Mesenchymal stem cell (in vitro differentiated cells and primary cell): ENCODE results near the gene RDH16.

ENCODE experiments used
- DNase-seq: peaks from one replicate; pipeline ENCODE4 v3.0.0-alpha.2; 2013
- H2AFZ ChIP-seq: one replicate; pipeline ENCODE4 v1.6.1; 2013; ENCODE audit warnings: low read depth, mild to moderate bottlenecking, control low read depth, inconsistent platforms, low read length, moderate library complexity
- H2AK5ac ChIP-seq: 2 replicates; pipeline ENCODE4 v1.6.1; 2013; ENCODE audit warnings: low read length, moderate library complexity, mild to moderate bottlenecking, inconsistent platforms; ENCODE audit not compliant: severe bottlenecking
- H2BK120ac ChIP-seq: one replicate; pipeline ENCODE4 v1.6.1; 2013; ENCODE audit warnings: low read depth, mild to moderate bottlenecking, inconsistent platforms, low read length, moderate library complexity
- H2BK12ac ChIP-seq, 2 experiments: one replicate each; pipeline ENCODE4 v1.6.1; 2013; ENCODE audit warnings: inconsistent platforms in 2 of 2, low read length in 2 of 2, mild to moderate bottlenecking in 2 of 2, moderate library complexity in 2 of 2, control low read depth in 1 of 2
- H2BK15ac ChIP-seq: one replicate; pipeline ENCODE4 v1.6.1; 2013; ENCODE audit warnings: mild to moderate bottlenecking, low read depth, inconsistent platforms; ENCODE audit not compliant: poor library complexity, severe bottlenecking
- H2BK5ac ChIP-seq: 2 replicates; pipeline ENCODE4 v1.6.1; 2013; ENCODE audit warnings: low read depth, mild to moderate bottlenecking, low read length, control low read depth, inconsistent platforms; ENCODE audit not compliant: poor library complexity, severe bottlenecking
- H3K14ac ChIP-seq, 2 experiments: one replicate each; pipeline ENCODE4 v1.6.1; 2013; ENCODE audit warnings: inconsistent platforms in 2 of 2, low read length in 2 of 2, control low read depth in 1 of 2, mild to moderate bottlenecking in 1 of 2, moderate library complexity in 1 of 2
- H3K18ac ChIP-seq, 2 experiments: one replicate each; pipeline ENCODE4 v1.6.1; 2013; ENCODE audit warnings: inconsistent platforms in 2 of 2, low read length in 2 of 2, control low read depth in 1 of 2, low read depth in 1 of 2, mild to moderate bottlenecking in 1 of 2
- H3K23ac ChIP-seq, 2 experiments: one replicate each; pipeline ENCODE4 v1.6.1; 2013; ENCODE audit warnings: inconsistent platforms in 2 of 2, low read length in 2 of 2, mild to moderate bottlenecking in 2 of 2, moderate library complexity in 2 of 2, control low read depth in 1 of 2
- H3K27ac ChIP-seq: 2 replicates; pipeline ENCODE4 v1.5.1; 2013; ENCODE audit warnings: mild to moderate bottlenecking, moderate library complexity, low read length, control low read depth, inconsistent platforms; ENCODE audit not compliant: poor library complexity, severe bottlenecking
- H3K27me3 ChIP-seq, 2 experiments: 2 replicates each; pipeline versions ENCODE4 v1.6.1 to v1.7.0; 2013; ENCODE audit warnings: low read length in 2 of 2, mild to moderate bottlenecking in 2 of 2, moderate library complexity in 2 of 2, control low read depth in 1 of 2, inconsistent platforms in 1 of 2; ENCODE audit not compliant: control insufficient read depth in 1 of 2, insufficient read depth in 1 of 2
- H3K36me3 ChIP-seq, 2 experiments: 2 replicates each; pipeline versions ENCODE4 v1.6.1 to v1.7.0; 2013; ENCODE audit warnings: low read length in 2 of 2, control low read depth in 1 of 2, inconsistent platforms in 1 of 2, low read depth in 1 of 2, mild to moderate bottlenecking in 1 of 2; ENCODE audit not compliant: insufficient read depth in 2 of 2, control insufficient read depth in 1 of 2
- H3K4ac ChIP-seq, 2 experiments: one replicate each; pipeline ENCODE4 v1.6.1; 2013; ENCODE audit warnings: inconsistent platforms in 2 of 2, low read length in 2 of 2, mild to moderate bottlenecking in 2 of 2, moderate library complexity in 2 of 2, control low read depth in 1 of 2, low read depth in 1 of 2
- H3K4me1 ChIP-seq: 2 replicates; pipeline ENCODE4 v1.6.1; 2013; ENCODE audit warnings: low read depth, low read length, control low read depth; ENCODE audit not compliant: control insufficient read depth, insufficient read depth
- H3K4me2 ChIP-seq: 2 replicates; pipeline ENCODE4 v1.6.1; 2013; ENCODE audit warnings: low read length, mild to moderate bottlenecking, inconsistent platforms; ENCODE audit not compliant: poor library complexity, severe bottlenecking
- H3K4me3 ChIP-seq, 2 experiments: 2 replicates each; pipeline versions ENCODE4 v1.5.1 to v1.7.0; 2013; ENCODE audit warnings: low read length in 2 of 2, mild to moderate bottlenecking in 2 of 2, control low read depth in 1 of 2, low read depth in 1 of 2; ENCODE audit not compliant: insufficient read depth in 1 of 2
- H3K79me1 ChIP-seq: replicated peaks from 2 replicates; pipeline ENCODE4 v1.6.1; 2013; ENCODE audit warnings: mild to moderate bottlenecking, control low read depth, low read length, inconsistent platforms; ENCODE audit not compliant: poor library complexity, severe bottlenecking
- H3K9ac ChIP-seq: 2 replicates; pipeline ENCODE4 v1.7.0; 2013; ENCODE audit warnings: mild to moderate bottlenecking, low read length, moderate library complexity
- H3K9me3 ChIP-seq: 2 replicates; pipeline ENCODE4 v1.7.0; 2013; ENCODE audit warnings: mild to moderate bottlenecking, low read length; ENCODE audit not compliant: control insufficient read depth
- H4K8ac ChIP-seq: one replicate; pipeline ENCODE4 v1.6.1; 2013; ENCODE audit warnings: inconsistent platforms, mild to moderate bottlenecking, low read length, moderate library complexity
- H4K91ac ChIP-seq: one replicate; pipeline ENCODE4 v1.6.1; 2013; ENCODE audit warnings: mild to moderate bottlenecking, low read length, inconsistent platforms
- WGBS: methylation state at CpG from one replicate; pipeline ENCODE4 v1.1.7; 2013; ENCODE audit warnings: mixed read lengths; 5-methylcytosine and 5-hydroxymethylcytosine counted together

Gene RDH16

DNA sequence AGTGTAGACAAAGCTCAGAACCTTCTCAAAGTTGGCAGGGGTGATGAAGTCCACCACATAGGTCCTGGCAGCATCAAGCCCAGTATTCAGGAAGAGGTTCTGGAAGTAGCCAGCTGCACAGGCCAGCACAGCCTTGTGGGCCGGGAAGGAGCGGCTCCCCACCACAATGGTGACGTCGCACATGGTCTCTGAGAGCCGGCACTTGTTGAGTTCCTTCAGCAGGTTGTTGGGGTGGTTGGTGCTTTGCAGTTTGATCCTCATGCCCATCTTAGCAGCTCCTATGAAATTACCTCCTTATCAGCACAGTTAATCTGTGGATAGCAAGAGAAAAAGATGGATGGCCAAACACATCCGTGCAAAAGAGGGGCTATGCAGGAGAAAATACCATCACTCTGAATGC is 47.2 kb upstream of the RDH16 start:
- Histone ChIP-seq H3K9ac (peak overlapping the region; percentile 86), H3K23ac (no peak overlapping the region), H4K8ac (no peak overlapping the region), H2BK15ac (no peak overlapping the region), H2AFZ (no peak overlapping the region), H3K18ac (no peak overlapping the region), H3K4me2 (no peak overlapping the region), H3K27ac (no peak overlapping the region), H3K4ac (no peak overlapping the region), H3K9me3 (no peaks in the 10 kb centered on the region), H3K27me3 (no peaks in the 10 kb centered on the region), H3K4me3 (peak overlapping the region in 1 of 2 experiments; percentile 83), H3K79me1 (peaks cover 53% of the 10 kb centered on the region), H2BK12ac (no peak overlapping the region), H3K14ac (no peak overlapping the region), H4K91ac (no peak overlapping the region), H3K36me3 (peaks cover 38 to 48% of the 10 kb centered on the region in 2 experiments), H2AK5ac (no peak overlapping the region), H2BK120ac (no peak overlapping the region), H3K4me1 (peaks cover 5% of the 10 kb centered on the region), H2BK5ac (no peak overlapping the region)
- DNase-seq, result no peak
- 92% methylated on average over 6 of the region's 6 CpGs for WGBS

DNA sequence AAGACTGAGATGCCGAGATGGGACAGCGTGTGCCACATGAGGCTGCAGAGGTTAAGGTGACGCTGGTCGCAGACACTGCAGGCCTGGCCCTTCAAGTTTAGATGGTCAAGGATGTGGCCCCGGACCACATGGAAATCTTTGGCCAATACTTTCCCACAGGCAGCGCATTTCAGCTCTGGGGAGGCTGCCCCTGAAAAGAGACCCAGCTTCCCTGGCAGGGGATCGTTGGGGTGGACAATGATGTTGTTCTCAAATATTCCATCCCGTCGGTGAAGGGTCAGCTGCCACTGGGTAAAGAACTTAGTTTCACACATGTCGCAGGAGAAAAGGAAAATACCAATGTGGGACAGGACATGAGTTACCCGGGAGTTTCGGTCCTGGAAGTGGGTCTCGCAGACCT is 46.0 kb upstream of the RDH16 start:
- no peak overlapping the region for H3K4ac ChIP-seq
- 97% methylated on average over 13 of the region's 13 CpGs for WGBS
- no peak overlapping the region for H2BK15ac ChIP-seq
- no peak for DNase-seq
- peaks cover 61% of the 10 kb centered on the region for H3K79me1 ChIP-seq
- no peak overlapping the region for H2BK120ac ChIP-seq
- no peak overlapping the region for H2BK5ac ChIP-seq
- no peak overlapping the region for H3K4me2 ChIP-seq
- no peaks in the 10 kb centered on the region for H3K9me3 ChIP-seq
- no peak overlapping the region for H3K4me3 ChIP-seq
- H2BK12ac ChIP-seq, result no peak overlapping the region
- H4K91ac ChIP-seq, result no peak overlapping the region
- H2AFZ ChIP-seq, result no peak overlapping the region
- H3K23ac ChIP-seq, result no peak overlapping the region
- H4K8ac ChIP-seq, result no peak overlapping the region
- H3K27ac ChIP-seq, result no peak overlapping the region
- H3K27me3 ChIP-seq, result no peaks in the 10 kb centered on the region
- H2AK5ac ChIP-seq, result no peak overlapping the region
- H3K4me1 ChIP-seq, result peaks cover 5% of the 10 kb centered on the region
- no peak overlapping the region for H3K14ac ChIP-seq
- peaks cover 38 to 51% of the 10 kb centered on the region in 2 experiments for H3K36me3 ChIP-seq
- H3K9ac ChIP-seq, result no peak overlapping the region
- no peak overlapping the region for H3K18ac ChIP-seq

DNA sequence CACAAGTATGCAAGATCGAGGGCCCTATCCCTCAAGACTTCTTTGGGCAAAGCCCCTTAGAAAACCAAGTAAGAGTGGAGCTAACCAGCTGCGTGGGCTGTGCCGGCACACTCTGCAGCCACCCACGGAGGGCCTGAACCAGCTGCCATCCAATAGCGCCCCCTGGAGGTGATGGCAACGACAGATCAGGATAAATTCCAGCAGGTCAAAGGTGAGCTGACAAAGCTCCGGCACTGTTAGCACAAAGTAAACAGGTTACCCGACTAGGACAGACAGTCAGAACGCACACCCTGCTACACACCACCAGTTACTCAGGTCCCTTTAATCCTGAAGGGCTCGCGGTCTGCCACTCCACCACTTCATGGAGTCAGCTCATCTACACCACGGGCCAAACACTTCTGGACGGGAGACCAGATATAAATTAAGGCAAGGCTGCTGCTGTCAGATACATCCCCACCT is 44.1 kb upstream of the RDH16 start:
- Histone ChIP-seq H3K79me1 (peaks cover 66% of the 10 kb centered on the region), H3K27ac (no peak overlapping the region)

DNA sequence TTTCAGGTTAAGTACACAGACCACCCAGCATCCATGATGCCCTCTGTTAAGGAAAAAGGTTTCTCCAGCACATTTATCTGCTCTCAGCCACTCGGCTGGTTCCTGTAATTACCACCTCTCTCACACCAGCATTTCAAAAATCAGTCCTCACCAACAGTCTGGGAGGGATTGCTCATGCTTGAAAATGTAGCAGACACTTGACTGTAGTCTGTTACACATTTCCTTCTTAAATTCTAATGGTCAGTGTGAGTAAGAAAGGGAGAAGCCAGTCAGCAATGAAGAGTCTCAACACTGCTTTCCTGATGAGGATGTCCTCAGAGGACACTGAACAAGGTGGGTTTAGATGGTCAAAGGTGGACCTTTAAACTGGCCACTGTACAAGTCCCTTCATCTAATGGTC is 43.0 kb upstream of the RDH16 start:
- Histone ChIP-seq H2AK5ac (no peak overlapping the region), H3K27ac (no peak overlapping the region), H3K4me1 (peaks cover 7% of the 10 kb centered on the region), H3K18ac (no peak overlapping the region), H2AFZ (no peak overlapping the region), H3K4ac (no peak overlapping the region), H2BK15ac (no peak overlapping the region), H2BK12ac (no peak overlapping the region), H3K27me3 (no peaks in the 10 kb centered on the region), H4K8ac (no peak overlapping the region), H3K23ac (no peak overlapping the region), H3K79me1 (peaks cover 65% of the 10 kb centered on the region), H3K4me3 (no peak overlapping the region), H3K4me2 (no peak overlapping the region), H4K91ac (no peak overlapping the region), H2BK120ac (no peak overlapping the region), H3K9me3 (no peaks in the 10 kb centered on the region), H3K9ac (peak overlapping the region; percentile 28), H2BK5ac (no peak overlapping the region), H3K36me3 (peaks cover 51 to 59% of the 10 kb centered on the region in 2 experiments), H3K14ac (no peak overlapping the region)
- DNase-seq, result no peak
- 83% methylated on average over 1 of the region's 1 CpG for whole genome bisulfite sequencing

More for the DNA sequence above, 44.1 kb upstream of the RDH16 start:
- Histone ChIP-seq H3K36me3 (peaks cover 41 to 59% of the 10 kb centered on the region in 2 experiments), H2BK12ac (no peak overlapping the region), H3K18ac (no peak overlapping the region), H3K14ac (no peak overlapping the region), H2BK120ac (no peak overlapping the region), H3K9ac (peak overlapping the region; percentile 42), H3K4me2 (no peak overlapping the region), H4K8ac (no peak overlapping the region), H4K91ac (no peak overlapping the region), H2BK15ac (no peak overlapping the region), H3K23ac (no peak overlapping the region), H2AK5ac (no peak overlapping the region), H3K4me3 (no peak overlapping the region), H3K4me1 (peaks cover 7% of the 10 kb centered on the region), H2BK5ac (no peak overlapping the region), H3K27me3 (no peaks in the 10 kb centered on the region), H2AFZ (no peak overlapping the region), H3K4ac (no peak overlapping the region), H3K9me3 (no peaks in the 10 kb centered on the region)
- peak; percentile 76 for DNase-seq
- 32% methylated on average over 13 of the region's 13 CpGs for WGBS
